GM19324 (cell line): Measurements from ENCODE around the gene EQTN.

Source experiments
- ATAC-seq: cut with Tn5 transposase; IDR thresholded peaks from one replicate; pipeline ENCODE4 v1.9.1; 2021; ENCODE audit warnings: mild to moderate bottlenecking, moderate library complexity; ENCODE audit not compliant: unreplicated experiment, low FRiP score

The EQTN gene

DNA sequence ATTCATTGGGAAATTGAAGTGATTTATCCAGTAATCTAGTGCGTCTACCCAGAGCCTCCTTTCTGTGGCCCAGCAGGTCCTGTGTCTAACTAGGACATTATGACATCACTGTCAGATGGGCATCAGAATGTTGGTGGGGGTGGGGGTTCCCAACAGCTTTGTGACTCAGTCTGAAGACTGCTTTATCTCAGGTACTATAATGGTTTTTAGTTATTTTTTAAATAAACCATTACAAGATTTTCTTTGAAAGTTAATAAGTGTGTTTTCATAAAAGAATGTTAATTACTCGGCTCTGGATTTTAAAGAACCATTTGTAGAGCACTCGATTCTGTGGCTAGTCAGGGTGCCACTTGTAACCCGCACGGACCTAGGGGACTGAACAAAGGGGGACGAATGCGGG, at the start of gene EQTN:
Gene EQTN, minus strand, starts transcription at position 101 of the 400 bp plus-strand sequence. Its CDS starts 95 bp downstream, at position 6.
- no peak for ATAC-seq

DNA sequence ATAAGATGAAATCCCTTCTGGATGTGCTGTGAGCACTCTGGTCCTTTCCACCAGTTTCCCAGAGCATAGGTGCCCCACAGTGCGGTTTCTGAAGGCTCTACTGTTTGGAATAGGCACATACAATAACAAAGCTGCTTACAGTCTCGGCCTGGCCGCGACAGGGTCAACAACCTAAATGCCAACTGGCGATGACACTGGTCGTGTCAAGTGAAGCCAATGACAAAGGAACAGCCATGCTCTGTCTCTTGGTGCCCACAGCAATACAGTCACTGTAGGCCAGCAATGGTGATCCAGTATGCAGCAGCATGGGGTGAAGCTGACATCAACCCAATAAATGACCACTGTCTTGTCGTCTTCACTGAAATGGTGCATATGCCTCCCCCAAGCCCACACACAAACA, 47.8 kb upstream of the EQTN start:
- ATAC-seq = no peak

GRCh38 chr9:27341545-27342294, 44.8 kb upstream of the EQTN start:
- ATAC-seq = no peak

DNA sequence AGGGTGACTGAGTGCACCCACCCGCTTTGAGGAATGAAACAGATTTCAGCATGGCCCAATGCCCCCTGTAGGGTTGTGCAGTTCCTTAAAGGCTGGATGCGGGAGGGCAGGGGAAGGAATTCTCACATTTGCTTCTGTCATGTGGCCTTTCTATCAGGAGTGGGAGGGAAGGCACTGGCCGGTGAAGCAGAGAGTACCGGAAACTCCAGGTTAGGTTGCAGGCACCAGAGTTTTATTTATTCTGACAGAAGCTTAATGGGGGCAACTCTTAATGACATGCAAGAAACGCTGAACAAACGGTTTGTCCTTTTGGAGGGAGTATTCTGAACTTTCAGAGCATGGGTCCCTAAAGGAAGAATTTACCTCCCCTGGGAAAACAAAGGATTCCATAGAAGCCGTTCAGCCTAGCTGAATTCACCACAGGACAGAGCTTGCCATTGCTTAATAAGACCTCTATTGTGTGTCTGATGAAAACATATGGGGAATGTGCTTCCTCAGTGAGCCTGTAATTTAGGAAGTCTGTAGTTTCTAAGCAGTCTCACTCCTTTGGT, 44.1 kb upstream of the EQTN start:
- no peak for ATAC-seq

DNA sequence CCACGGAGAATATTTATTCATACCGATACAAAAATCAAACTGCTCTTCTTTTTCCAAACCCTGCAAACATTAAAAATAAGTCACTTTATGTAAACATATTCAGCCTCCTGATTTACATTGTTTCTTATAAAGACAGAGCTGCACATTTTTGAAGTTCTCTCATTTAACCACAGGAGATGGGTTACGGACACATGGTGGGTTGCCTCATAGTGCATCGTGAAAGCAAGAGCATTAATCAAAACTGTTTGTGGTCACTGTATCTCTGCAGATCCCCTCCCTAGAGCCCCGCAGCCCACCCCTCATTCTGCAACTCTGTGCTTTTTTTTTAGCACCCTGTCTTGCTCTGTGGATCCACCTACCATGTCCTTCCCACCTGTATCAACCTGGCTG, 43.3 kb upstream of the EQTN start:
- ATAC-seq = no peak

- no peak for ATAC-seq
Measured at GRCh38 chr9:27339661-27340284, 42.8 kb upstream of the EQTN start.

- no peak for ATAC-seq
Measured at GRCh38 chr9:27338527-27338903, 41.6 kb upstream of the EQTN start.

- ATAC-seq = no peak
Measured at GRCh38 chr9:27337833-27338526, 41.0 kb upstream of the EQTN start.

DNA sequence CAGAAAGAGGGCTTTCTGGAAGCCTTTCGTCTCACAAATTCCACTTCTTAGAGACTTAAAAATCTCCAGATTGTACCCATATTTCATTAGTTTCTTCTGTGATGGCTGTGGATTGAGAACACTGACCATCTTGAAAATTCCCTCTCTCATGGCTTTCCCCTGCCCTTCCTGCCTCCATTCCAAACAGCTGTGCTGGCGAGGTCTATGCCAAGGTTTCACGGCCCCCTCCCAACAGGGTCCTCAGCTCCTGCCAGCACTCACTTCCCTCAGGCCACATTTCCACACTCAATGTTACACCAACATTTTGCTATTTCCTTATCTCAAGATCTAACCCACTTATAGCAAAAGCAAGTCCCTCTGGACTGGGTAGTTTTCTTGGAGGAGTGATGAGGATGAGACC, 40.3 kb upstream of the EQTN start:
- no peak for ATAC-seq

DNA sequence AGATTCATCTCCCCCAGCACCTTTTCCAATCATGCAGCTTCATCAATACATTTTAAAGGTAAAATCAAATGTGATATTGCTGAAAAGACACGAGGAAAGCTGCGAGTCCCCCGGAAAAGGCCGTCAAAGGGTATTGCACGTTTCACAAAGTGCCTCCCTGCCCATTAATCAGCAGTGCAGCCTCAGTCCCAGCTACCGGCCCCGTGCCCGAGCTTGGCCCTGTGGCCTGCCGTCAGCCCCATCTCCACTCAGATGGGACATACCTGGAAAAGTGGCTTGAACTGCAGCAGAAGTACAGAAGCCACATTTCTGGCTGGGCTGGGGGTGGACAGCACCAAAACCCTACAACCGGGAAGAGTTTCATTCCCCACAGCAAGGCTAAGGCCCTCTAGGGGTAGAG, 39.9 kb upstream of the EQTN start:
- ATAC-seq = no peak

DNA sequence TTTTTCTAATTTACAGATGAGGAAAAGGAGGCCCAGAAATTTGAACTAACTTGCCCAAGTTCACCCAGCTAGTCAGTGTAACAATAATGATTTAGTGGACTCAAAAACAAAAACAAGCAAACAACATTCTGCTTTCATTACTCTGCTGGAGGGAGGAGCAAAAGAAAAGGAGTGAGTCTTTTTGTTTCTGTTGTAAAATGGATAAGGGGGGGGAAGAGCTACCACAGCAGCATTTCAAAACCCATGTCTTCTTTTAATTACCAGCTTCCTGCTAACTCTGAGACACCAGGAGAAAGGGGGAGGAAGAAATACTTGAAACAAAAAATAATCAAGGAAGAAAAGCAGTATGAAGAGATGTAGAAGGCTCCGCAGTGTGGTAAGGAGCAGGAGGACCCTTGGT, 39.2 kb upstream of the EQTN start:
- no peak for ATAC-seq

GRCh38 chr9:27335075-27335474, 38.1 kb upstream of the EQTN start:
- ATAC-seq = no peak

DNA sequence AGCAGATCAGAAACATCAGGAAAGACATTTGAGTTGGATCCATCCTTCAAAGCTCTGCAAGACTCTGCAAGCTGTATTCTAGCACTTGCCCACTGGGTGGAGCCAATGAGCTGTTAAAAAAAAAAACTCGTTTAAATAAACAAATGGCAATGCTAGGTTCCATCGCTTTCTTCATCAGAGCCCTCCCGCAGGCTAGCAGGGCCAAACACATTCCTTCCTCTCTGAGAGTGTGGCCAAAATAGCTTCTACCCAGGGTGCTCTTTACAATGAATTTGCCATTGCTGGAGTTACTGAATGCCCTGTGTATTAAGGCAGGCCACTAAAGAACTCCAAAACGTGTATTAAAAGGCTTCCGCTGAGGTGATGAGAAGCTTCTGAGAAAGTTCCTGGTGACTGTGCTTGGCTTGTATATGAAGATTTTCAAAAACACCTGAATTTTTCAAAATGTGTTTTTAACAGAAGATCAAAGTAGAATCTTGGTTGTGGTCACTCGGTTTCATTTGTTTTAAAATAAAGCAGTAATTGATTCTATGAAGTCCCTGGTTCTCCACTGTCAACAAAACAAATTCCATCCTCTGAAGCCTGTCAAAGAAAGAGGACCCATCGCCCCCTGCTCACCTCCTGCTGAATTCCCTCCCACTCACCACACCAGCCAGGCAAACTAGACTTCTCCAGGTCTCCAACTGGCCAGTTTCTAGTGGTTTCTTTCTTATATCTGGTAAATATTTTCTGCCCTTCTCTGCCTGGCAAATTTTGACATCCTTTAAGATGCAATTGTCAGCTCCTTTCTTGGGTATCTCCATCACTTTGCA, 36.5 kb upstream of the EQTN start:
- ATAC-seq = no peak

- ATAC-seq = no peak
Measured at GRCh38 chr9:27331393-27331792, 34.4 kb upstream of the EQTN start.

DNA sequence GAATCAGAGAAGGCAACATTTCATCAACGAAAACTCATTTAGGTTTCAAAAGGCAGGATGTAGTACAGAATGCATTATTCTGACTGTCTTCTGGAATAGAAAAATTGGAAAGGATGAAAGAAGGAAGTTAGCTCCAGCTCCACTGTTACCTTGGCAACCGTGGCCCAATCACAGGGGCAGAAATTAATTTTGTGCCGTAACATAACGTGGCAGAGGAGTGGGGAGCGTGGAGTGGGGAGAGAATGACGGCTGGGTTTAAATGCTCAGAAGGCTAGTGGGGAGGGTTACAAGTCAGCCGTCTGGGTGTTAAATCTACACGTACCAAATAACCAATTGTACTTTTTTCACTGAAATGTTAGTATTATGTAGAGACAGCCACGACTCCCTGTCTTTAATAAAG, 32.3 kb upstream of the EQTN start:
- ATAC-seq = no peak

- no peak for ATAC-seq
Measured at GRCh38 chr9:27328483-27328882, 31.5 kb upstream of the EQTN start.

GRCh38 chr9:27311184-27311583, 14.2 kb upstream of the EQTN start:
- ATAC-seq = no peak

DNA sequence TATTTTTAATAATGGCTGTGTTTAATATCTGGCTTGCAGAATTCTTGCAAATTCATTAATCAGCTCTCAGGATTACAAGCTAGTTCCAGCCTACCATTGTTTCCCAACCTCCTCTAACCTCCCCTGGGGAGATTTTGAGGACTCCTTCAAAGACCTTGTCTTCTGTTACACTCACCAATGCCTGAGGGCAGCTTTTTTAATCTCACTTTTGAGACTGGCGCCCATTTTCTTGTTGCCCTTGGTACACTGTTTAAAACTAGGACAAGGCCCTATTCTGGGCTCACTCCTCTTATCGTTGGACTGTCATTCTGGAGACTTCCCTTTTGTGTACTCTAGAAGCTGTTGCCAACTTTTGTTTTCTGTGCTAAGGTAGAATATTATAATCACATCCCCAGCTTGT, 13.6 kb upstream of the EQTN start:
- no peak for ATAC-seq

- ATAC-seq = no peak
Measured at GRCh38 chr9:27308691-27309390, 11.9 kb upstream of the EQTN start.

GRCh38 chr9:27304521-27304920, 7.6 kb upstream of the EQTN start:
- ATAC-seq = no peak
